HUES6 (cell line): ENCODE results near the gene FBLN2.
"Not testable (repeated sequence)": the region's sequence is repeated elsewhere in the genome, so short reads cannot be mapped to it uniquely, and the experiment has no call there.

Source experiments
- H3K27ac ChIP-seq: 2 replicates; pipeline ENCODE4 v1.7.0; 2013; ENCODE audit warnings: low read depth, mild to moderate bottlenecking, low read length, inconsistent platforms
- H3K27me3 ChIP-seq: 2 replicates; pipeline ENCODE4 v1.6.1; 2013; ENCODE audit warnings: low read length; ENCODE audit not compliant: control insufficient read depth, insufficient read depth
- H3K36me3 ChIP-seq: 2 replicates; pipeline ENCODE4 v1.6.1; 2013; ENCODE audit warnings: low read length; ENCODE audit not compliant: control insufficient read depth, insufficient read depth
- H3K4me1 ChIP-seq: 2 replicates; pipeline ENCODE4 v1.6.1; 2013; ENCODE audit warnings: low read length; ENCODE audit not compliant: control insufficient read depth, insufficient read depth
- H3K4me3 ChIP-seq: 2 replicates; pipeline ENCODE4 v1.5.1; 2013; ENCODE audit warnings: low read depth, low read length
- H3K9ac ChIP-seq: one replicate; pipeline ENCODE4 v1.6.1; 2013; ENCODE audit warnings: mild to moderate bottlenecking, low read length
- H3K9me3 ChIP-seq: 2 replicates; pipeline ENCODE4 v1.6.1; 2013; ENCODE audit warnings: low read depth, low read length; ENCODE audit not compliant: control insufficient read depth, insufficient read depth

Gene FBLN2

GRCh38 chr3:13515786-13516759 lies 32.9 kb upstream of the FBLN2 start:
- no peak overlapping the region for H3K27ac ChIP-seq
- H3K4me1 ChIP-seq: no peaks in the 10 kb centered on the region; the same call in 1 of the 2 replicates
- no peaks in the 10 kb centered on the region for H3K36me3 ChIP-seq
- no peak overlapping the region for H3K4me3 ChIP-seq
- 0 out of 2 replicates have a peak, but pooled peaks cover under 1% of the 10 kb centered on the region for H3K9me3 ChIP-seq
- no peak overlapping the region for H3K9ac ChIP-seq
- no peaks in the 10 kb centered on the region for H3K27me3 ChIP-seq

DNA sequence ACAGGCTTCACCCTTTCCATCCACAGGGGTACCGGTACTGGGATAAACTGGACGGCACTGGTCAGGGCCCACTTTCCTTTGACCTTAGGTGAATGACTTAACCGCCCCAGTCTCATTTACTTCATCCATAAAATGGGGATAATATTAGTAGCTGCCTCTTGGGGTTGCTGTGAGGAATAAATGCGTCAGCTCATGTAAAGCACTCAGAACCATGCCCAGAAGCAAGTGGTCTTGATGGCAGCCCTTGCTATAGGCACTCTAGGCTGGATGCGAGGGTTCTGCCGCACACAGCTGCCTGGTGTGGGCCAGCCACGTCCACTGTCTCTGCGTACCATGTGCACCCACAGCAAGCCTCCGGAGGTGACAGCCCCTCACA lies 32.2 kb upstream of the FBLN2 start:
- no peak overlapping the region for H3K27ac ChIP-seq
- H3K27me3 ChIP-seq: no peaks in the 10 kb centered on the region
- no peak overlapping the region for H3K4me3 ChIP-seq
- no peaks in the 10 kb centered on the region; the same call in 1 of the 2 replicates for H3K4me1 ChIP-seq
- no peak overlapping the region for H3K9ac ChIP-seq
- peaks cover 6% of the 10 kb centered on the region for H3K9me3 ChIP-seq
- no peaks in the 10 kb centered on the region for H3K36me3 ChIP-seq

- H3K27me3 ChIP-seq: no peaks in the 10 kb centered on the region
- no peak overlapping the region for H3K4me3 ChIP-seq
- H3K4me1 ChIP-seq: no peaks in the 10 kb centered on the region; the same call in 1 of the 2 replicates
- peaks cover 12% of the 10 kb centered on the region for H3K9me3 ChIP-seq
- no peak overlapping the region for H3K9ac ChIP-seq
- H3K27ac ChIP-seq: no peak overlapping the region
- no peaks in the 10 kb centered on the region for H3K36me3 ChIP-seq
These were observed 31.5 kb upstream of the FBLN2 start for GRCh38 chr3:13517253-13517977.

DNA sequence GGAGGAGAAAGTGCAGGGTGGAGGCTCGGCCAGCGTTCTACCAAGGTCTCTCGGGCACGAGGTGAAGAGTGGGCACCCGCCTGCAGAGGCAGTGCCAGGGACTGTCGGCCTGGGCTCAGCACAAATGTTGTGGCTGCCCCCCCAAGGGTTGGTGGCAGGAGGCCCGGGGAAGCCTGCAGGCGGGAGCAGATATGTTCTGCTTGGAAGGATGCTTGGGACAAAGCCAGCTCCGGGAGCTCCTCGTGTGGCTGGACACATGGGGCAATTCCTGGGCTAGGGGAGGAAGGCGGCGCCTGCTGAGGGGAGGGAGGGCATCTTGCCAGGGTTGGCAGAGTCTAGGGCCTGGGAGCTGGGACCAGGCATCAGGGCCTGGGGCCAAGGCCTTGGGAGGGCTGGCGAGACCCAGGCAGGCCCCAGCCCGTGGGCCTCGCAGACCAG lies 30.4 kb upstream of the FBLN2 start:
- Histone ChIP-seq H3K36me3 (no peaks in the 10 kb centered on the region), H3K4me3 (no peak overlapping the region), H3K27ac (no peak overlapping the region), H3K9me3 (peaks cover 13% of the 10 kb centered on the region), H3K9ac (no peak overlapping the region), H3K27me3 (no peaks in the 10 kb centered on the region), H3K4me1 (no peaks in the 10 kb centered on the region; the same call in 1 of the 2 replicates)

DNA sequence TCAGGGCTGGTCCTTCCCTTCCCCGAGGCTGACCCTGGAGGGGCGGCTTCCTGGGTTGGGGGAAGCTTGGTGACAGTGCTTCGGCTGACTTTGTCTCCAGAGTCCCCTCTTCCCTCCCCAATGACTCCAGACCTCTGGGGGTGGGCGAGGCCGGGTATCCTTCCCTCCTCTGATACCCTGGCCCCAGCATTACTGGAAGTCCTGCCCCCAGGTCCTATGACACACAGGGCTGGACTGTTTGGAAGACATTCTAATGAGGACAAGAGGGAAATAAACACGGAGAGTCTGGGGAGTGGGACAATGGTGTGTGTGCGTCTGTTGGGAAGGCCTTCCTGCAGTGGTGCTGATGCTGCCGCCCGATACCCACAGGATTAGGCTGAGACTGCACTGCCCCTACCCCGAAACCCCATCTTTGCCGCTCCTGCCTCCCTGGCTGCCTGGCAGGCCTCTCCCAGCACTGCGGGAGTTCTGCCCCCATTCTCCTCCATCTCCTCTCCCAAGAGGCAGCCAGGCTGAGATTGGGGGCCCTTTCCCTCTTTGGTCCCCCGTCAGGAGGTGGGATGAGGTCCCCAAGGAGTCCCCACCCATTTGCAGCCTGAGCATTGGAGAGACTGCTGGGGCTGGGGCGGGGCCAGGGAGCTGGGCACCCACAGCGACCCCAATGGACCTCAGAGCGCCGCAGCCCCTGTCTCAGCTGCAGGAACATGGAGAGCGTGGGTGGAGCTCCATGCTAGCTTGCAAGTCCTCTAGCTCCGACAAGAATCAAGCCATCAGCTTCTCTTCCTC lies 29.7 kb upstream of the FBLN2 start:
- H3K4me3 ChIP-seq: no peak overlapping the region
- H3K27me3 ChIP-seq: no peaks in the 10 kb centered on the region
- H3K9me3 ChIP-seq: peaks cover 13% of the 10 kb centered on the region
- no peaks in the 10 kb centered on the region for H3K4me1 ChIP-seq
- no peak overlapping the region for H3K27ac ChIP-seq
- no peak overlapping the region for H3K9ac ChIP-seq
- no peaks in the 10 kb centered on the region for H3K36me3 ChIP-seq

- no peak overlapping the region for H3K9ac ChIP-seq
- no peaks in the 10 kb centered on the region for H3K4me1 ChIP-seq
- peaks cover 13% of the 10 kb centered on the region for H3K9me3 ChIP-seq
- no peaks in the 10 kb centered on the region for H3K36me3 ChIP-seq
- no peak overlapping the region for H3K4me3 ChIP-seq
- no peaks in the 10 kb centered on the region for H3K27me3 ChIP-seq
- no peak overlapping the region for H3K27ac ChIP-seq
These were observed 28.5 kb upstream of the FBLN2 start for GRCh38 chr3:13520326-13520880.

DNA sequence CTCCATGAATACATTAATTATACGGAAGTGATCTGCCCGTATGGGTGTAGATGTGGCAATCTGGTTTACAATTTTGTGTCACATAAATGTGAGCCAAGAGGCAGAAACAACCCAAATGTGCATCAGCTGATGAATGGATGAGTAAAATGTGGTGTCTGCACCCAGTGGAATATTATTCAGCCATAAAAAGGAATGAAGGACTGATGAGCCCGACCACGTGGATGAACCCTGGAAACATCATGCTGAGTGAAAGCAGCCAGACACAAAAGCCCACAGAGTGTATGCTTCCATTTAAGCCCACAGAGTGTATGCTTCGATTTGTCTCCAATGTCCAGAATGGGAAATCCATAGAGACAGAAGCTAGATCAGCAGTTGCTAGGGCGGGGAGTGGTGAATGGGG lies 27.6 kb upstream of the FBLN2 start:
- no peaks in the 10 kb centered on the region for H3K36me3 ChIP-seq
- H3K4me1 ChIP-seq: peaks cover 6% of the 10 kb centered on the region
- no peak overlapping the region for H3K9ac ChIP-seq
- H3K9me3 ChIP-seq: peaks cover 13% of the 10 kb centered on the region
- H3K27me3 ChIP-seq: no peaks in the 10 kb centered on the region
- no peak overlapping the region for H3K27ac ChIP-seq
- no peak overlapping the region for H3K4me3 ChIP-seq

DNA sequence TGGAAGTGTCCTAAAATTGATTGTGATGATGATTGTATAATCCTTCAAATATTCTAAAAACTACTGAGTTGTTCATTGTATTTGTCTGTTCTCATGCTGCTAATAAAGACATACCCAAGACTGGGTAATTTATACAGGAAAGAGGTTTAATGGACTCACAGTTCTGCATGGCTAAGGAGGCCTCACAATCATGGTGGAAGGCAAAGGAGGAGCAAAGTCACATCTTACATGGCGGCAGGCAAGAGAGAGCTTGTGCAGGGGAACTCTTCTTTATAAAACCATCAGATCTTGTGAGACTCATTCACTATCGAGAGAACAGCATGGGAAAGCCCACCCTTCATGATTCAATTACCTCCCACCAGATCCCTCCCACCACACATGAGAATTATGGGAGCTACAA lies 27.2 kb upstream of the FBLN2 start:
- Histone ChIP-seq H3K9me3 (peaks cover 13% of the 10 kb centered on the region), H3K4me1 (peaks cover 10% of the 10 kb centered on the region)
- not testable (repeated sequence) for H3K36me3 ChIP-seq, H3K27me3 ChIP-seq, H3K4me3 ChIP-seq, H3K27ac ChIP-seq, H3K9ac ChIP-seq

GRCh38 chr3:13522236-13522635 lies 26.7 kb upstream of the FBLN2 start:
- no peaks in the 10 kb centered on the region for H3K36me3 ChIP-seq
- peaks cover 11% of the 10 kb centered on the region for H3K4me1 ChIP-seq
- peaks cover 13% of the 10 kb centered on the region for H3K9me3 ChIP-seq
- no peak overlapping the region for H3K4me3 ChIP-seq
- no peak overlapping the region for H3K9ac ChIP-seq
- H3K27me3 ChIP-seq: no peaks in the 10 kb centered on the region
- no peak overlapping the region for H3K27ac ChIP-seq

DNA sequence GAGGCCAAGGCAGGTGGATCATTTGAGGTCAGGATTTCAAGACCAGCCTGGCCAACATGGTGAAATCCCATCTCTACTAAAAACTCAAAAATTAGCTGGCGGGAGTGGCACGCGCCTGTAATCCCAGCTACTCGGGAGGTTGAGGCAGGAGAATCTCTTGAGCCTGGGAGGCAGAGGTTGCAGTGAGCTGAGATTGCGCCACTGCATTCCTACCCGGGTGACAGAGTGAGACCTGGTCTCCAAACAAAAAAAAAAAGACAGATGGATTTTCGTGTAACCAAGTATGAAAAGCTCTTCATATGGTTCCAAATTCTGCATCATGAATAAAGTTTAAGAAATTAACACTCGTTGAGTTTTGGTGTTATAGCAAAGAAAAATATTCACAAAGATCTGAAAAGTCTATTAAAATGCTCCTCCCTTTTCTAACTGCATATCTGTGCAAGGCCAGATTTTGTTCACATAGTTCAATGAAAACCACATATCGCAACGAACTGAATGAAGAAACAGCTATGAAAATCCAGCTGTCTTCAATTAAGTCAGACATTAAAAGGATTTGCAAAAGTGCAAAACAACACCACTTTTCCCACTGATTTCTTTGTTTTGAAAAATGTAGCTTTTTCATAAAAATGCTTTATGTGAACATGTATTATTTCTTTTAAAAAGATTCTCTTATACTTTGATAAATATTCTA lies 23.8 kb upstream of the FBLN2 start:
- H3K4me1 ChIP-seq: peaks cover 14% of the 10 kb centered on the region
- no peak overlapping the region for H3K4me3 ChIP-seq
- no peak overlapping the region for H3K27ac ChIP-seq
- H3K27me3 ChIP-seq: no peaks in the 10 kb centered on the region
- no peak overlapping the region for H3K9ac ChIP-seq
- no peaks in the 10 kb centered on the region for H3K36me3 ChIP-seq
- peaks cover 13% of the 10 kb centered on the region for H3K9me3 ChIP-seq
